HUES64 (cell line): ENCODE measurements around the gene SLC38A4.
A peak's percentile ranks its signal among the peaks of the same experiment; 100 is the strongest.

Source experiments
- H3K27ac ChIP-seq: 2 replicates; pipeline ENCODE4 v1.7.0; 2013; ENCODE audit warnings: low read depth, low read length, inconsistent platforms
- H3K27me3 ChIP-seq: 2 replicates; pipeline ENCODE4 v1.6.1; 2013; ENCODE audit warnings: mild to moderate bottlenecking, low read length; ENCODE audit not compliant: insufficient read depth
- H3K36me3 ChIP-seq: 2 replicates; pipeline ENCODE4 v1.6.1; 2013; ENCODE audit warnings: mild to moderate bottlenecking, low read length; ENCODE audit not compliant: insufficient read depth
- H3K4me1 ChIP-seq: 2 replicates; pipeline ENCODE4 v1.6.1; 2013; ENCODE audit warnings: mild to moderate bottlenecking, low read length, moderate library complexity; ENCODE audit not compliant: insufficient read depth
- H3K4me3 ChIP-seq: 2 replicates; pipeline ENCODE4 v1.5.1; 2013; ENCODE audit warnings: mild to moderate bottlenecking, low read length, moderate library complexity
- H3K9ac ChIP-seq: 2 replicates; pipeline ENCODE4 v1.6.1; 2013; ENCODE audit warnings: mild to moderate bottlenecking, low read depth, low read length
- H3K9me3 ChIP-seq: 2 replicates; pipeline ENCODE4 v1.6.1; 2013; ENCODE audit warnings: low read depth, low read length; ENCODE audit not compliant: insufficient read depth
- WGBS: fragments of 150-250, 120-280 bp; methylation state at CpG from one replicate; pipeline ENCODE4 v1.1.7; 2013; ENCODE audit warnings: missing lambda C conversion rate; 5-methylcytosine and 5-hydroxymethylcytosine counted together

The SLC38A4 gene

GRCh38 chr12:46843811-46844210 is 18.0 kb upstream of the SLC38A4 start:
- WGBS = 89% methylated on average over 3 of the region's 3 CpGs
- H3K27me3 ChIP-seq = no peaks in the 10 kb centered on the region

GRCh38 chr12:46841891-46842290 is 16.1 kb upstream of the SLC38A4 start:
- 100% methylated on average over 2 of the region's 2 CpGs for WGBS
- H3K27me3 ChIP-seq = no peaks in the 10 kb centered on the region
- no peak overlapping the region for H3K4me3 ChIP-seq
- H3K27ac ChIP-seq = no peak overlapping the region
- no peaks in the 10 kb centered on the region for H3K36me3 ChIP-seq
- H3K4me1 ChIP-seq = no peaks in the 10 kb centered on the region
- no peak overlapping the region for H3K9ac ChIP-seq
- peaks cover 1% of the 10 kb centered on the region; the same call in 1 of the 2 replicates for H3K9me3 ChIP-seq

More at GRCh38 chr12:46843811-46844210, 18.0 kb upstream of the SLC38A4 start:
- H3K4me3 ChIP-seq = no peak overlapping the region
- no peak overlapping the region for H3K27ac ChIP-seq
- H3K9me3 ChIP-seq = peaks cover 9% of the 10 kb centered on the region; the same call in 1 of the 2 replicates
- no peaks in the 10 kb centered on the region for H3K4me1 ChIP-seq
- H3K9ac ChIP-seq = no peak overlapping the region
- H3K36me3 ChIP-seq = no peaks in the 10 kb centered on the region

GRCh38 chr12:46839964-46840363 is 14.2 kb upstream of the SLC38A4 start:
- 89% methylated on average over 1 of the region's 2 CpGs for WGBS
- Histone ChIP-seq H3K36me3 (no peaks in the 10 kb centered on the region), H3K27me3 (no peaks in the 10 kb centered on the region), H3K4me3 (no peak overlapping the region), H3K9me3 (no peaks in the 10 kb centered on the region), H3K4me1 (no peaks in the 10 kb centered on the region), H3K9ac (no peak overlapping the region), H3K27ac (no peak overlapping the region)

- Histone ChIP-seq H3K4me1 (no peaks in the 10 kb centered on the region), H3K9me3 (no peaks in the 10 kb centered on the region), H3K36me3 (no peaks in the 10 kb centered on the region), H3K4me3 (no peak overlapping the region), H3K9ac (no peak overlapping the region), H3K27ac (no peak overlapping the region), H3K27me3 (no peaks in the 10 kb centered on the region)
- WGBS = 88% methylated on average over 3 of the region's 3 CpGs
Observed at GRCh38 chr12:46839232-46839631, 13.4 kb upstream of the SLC38A4 start.

GRCh38 chr12:46835785-46836184 is 10.0 kb upstream of the SLC38A4 start:
- no peak overlapping the region for H3K4me3 ChIP-seq
- H3K9ac ChIP-seq = no peak overlapping the region
- peaks cover 30% of the 10 kb centered on the region for H3K27me3 ChIP-seq
- H3K36me3 ChIP-seq = no peaks in the 10 kb centered on the region
- no peaks in the 10 kb centered on the region for H3K9me3 ChIP-seq
- H3K4me1 ChIP-seq = 0 out of 2 replicates have a peak, but pooled peaks cover under 1% of the 10 kb centered on the region
- no peak overlapping the region for H3K27ac ChIP-seq
- WGBS = no CpG with 5 or more reads among the region's 1 CpG

- WGBS = 72% methylated on average over 16 of the region's 16 CpGs
- Histone ChIP-seq H3K4me3 (peak overlapping the region; percentile 49), H3K9ac (no peak overlapping the region)
Observed at GRCh38 chr12:46832130-46832704, 6.4 kb upstream of the SLC38A4 start.

GRCh38 chr12:46831335-46832129 is 5.7 kb upstream of the SLC38A4 start:
- Histone ChIP-seq H3K9me3 (no peaks in the 10 kb centered on the region), H3K4me1 (peaks cover 4% of the 10 kb centered on the region; the same call in 1 of the 2 replicates), H3K9ac (no peak overlapping the region), H3K27ac (no peak overlapping the region), H3K4me3 (peak overlapping the region; percentile 49), H3K27me3 (peaks cover 72% of the 10 kb centered on the region), H3K36me3 (no peaks in the 10 kb centered on the region)
- WGBS = 7% methylated on average over 53 of the region's 53 CpGs

More at GRCh38 chr12:46832130-46832704, 6.4 kb upstream of the SLC38A4 start:
- H3K4me1 ChIP-seq = peaks cover 4% of the 10 kb centered on the region; the same call in 1 of the 2 replicates
- H3K36me3 ChIP-seq = no peaks in the 10 kb centered on the region
- H3K9me3 ChIP-seq = no peaks in the 10 kb centered on the region
- peaks cover 65% of the 10 kb centered on the region for H3K27me3 ChIP-seq
- no peak overlapping the region for H3K27ac ChIP-seq

- Histone ChIP-seq H3K4me1 (peaks cover 4% of the 10 kb centered on the region; the same call in 1 of the 2 replicates), H3K36me3 (no peaks in the 10 kb centered on the region), H3K4me3 (peak overlapping the region; percentile 49), H3K9me3 (no peaks in the 10 kb centered on the region), H3K27ac (no peak overlapping the region), H3K9ac (no peak overlapping the region), H3K27me3 (peaks cover 79% of the 10 kb centered on the region)
- WGBS = 11% methylated on average over 28 of the region's 28 CpGs
Observed at GRCh38 chr12:46830731-46831334, 5.0 kb upstream of the SLC38A4 start.

GRCh38 chr12:46824709-46825108 is 1.1 kb downstream of the SLC38A4 start:
- H3K27me3 ChIP-seq = peaks cover 69% of the 10 kb centered on the region
- no peak overlapping the region for H3K27ac ChIP-seq
- H3K4me3 ChIP-seq = no peak overlapping the region
- H3K9me3 ChIP-seq = no peaks in the 10 kb centered on the region
- 98% methylated on average over 2 of the region's 2 CpGs for WGBS
- H3K36me3 ChIP-seq = no peaks in the 10 kb centered on the region
- no peak overlapping the region for H3K9ac ChIP-seq
- no peaks in the 10 kb centered on the region for H3K4me1 ChIP-seq

- H3K36me3 ChIP-seq = no peaks in the 10 kb centered on the region
- no peak overlapping the region for H3K9ac ChIP-seq
- H3K4me1 ChIP-seq = 0 out of 2 replicates have a peak, but pooled peaks cover 3% of the 10 kb centered on the region
- H3K4me3 ChIP-seq = no peak overlapping the region
- H3K27ac ChIP-seq = no peak overlapping the region
- peaks cover 10% of the 10 kb centered on the region; the same call in 1 of the 2 replicates for H3K27me3 ChIP-seq
- H3K9me3 ChIP-seq = no peaks in the 10 kb centered on the region
Observed at GRCh38 chr12:46818642-46819041, 7.2 kb downstream of the SLC38A4 start.

- no CpG with 5 or more reads among the region's 2 CpGs for WGBS
- H3K4me1 ChIP-seq = 0 out of 2 replicates have a peak, but pooled peaks cover 9% of the 10 kb centered on the region
- H3K27me3 ChIP-seq = 0 out of 2 replicates have a peak, but pooled peaks cover 2% of the 10 kb centered on the region
- no peaks in the 10 kb centered on the region for H3K9me3 ChIP-seq
- H3K9ac ChIP-seq = no peak overlapping the region
- no peak overlapping the region for H3K27ac ChIP-seq
- H3K36me3 ChIP-seq = no peaks in the 10 kb centered on the region
- no peak overlapping the region for H3K4me3 ChIP-seq
Observed at GRCh38 chr12:46815809-46816208, 10.0 kb downstream of the SLC38A4 start.
